SK-N-MC (cell line): ENCODE results near the gene MRPL54.

Source experiments
- EZH2 ChIP-seq: fragments of 200-600 bp; sonication (generic); IDR thresholded peaks from one replicate; pipeline ENCODE4 v1.6.1; 2017; ENCODE audit warnings: antibody characterized with exemption
- POLR2AphosphoS5 ChIP-seq: IDR thresholded peaks from 2 replicates; pipeline ENCODE4 v1.6.1; 2012; ENCODE audit warnings: mild to moderate bottlenecking, low read depth, low read length, borderline replicate concordance

DNA sequence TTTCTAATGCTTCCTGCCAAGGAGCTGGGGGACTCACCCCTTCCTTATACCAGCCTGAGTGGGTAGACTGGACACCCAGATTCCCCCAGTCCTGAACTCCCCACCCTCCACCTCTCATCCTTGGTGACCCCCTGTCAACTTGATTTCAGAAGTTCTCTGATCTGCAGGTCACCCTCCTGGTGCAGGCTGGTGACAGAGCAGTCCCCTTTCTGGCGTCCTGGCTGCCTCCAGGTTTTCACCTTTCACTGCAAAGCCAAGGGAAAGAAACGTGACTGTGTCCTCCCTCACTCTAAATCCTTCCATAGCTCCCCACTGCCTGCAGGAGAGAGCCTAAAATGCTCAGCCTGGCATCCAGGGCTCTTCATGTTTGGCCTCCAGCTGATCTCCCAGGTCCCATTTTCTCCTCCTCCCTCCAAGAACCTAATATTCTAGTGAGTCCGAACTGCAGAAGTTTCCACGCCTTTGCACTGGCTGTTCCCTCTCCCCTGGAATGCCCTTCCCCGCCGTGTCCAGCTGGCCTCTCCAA lies 27.8 kb downstream of the MRPL54 start:
- TF ChIP-seq POLR2AphosphoS5 = no peak
- no peak for TF ChIP-seq EZH2
